GM18526 (cell line): ENCODE data around the gene SLC35F2.

Experiments used
- POLR2A ChIP-seq: IDR thresholded peaks from 3 replicates; pipeline ENCODE4 v1.6.1; 2011; ENCODE audit not compliant: insufficient read length; ENCODE audit errors: extremely low read depth

Gene SLC35F2

GRCh38 chr11:107858217-107859070, at the start of gene SLC35F2:
Gene SLC35F2 (minus strand): TSS chr11:107858787. CDS start chr11:107858767, 20 bp downstream.
- peak; percentile 84 for TF ChIP-seq POLR2A

GRCh38 chr11:107908211-107908610, 49.6 kb upstream of the SLC35F2 start:
- TF ChIP-seq POLR2A: no peak

GRCh38 chr11:107898270-107898669, 39.7 kb upstream of the SLC35F2 start:
- no peak for TF ChIP-seq POLR2A

- no peak for TF ChIP-seq POLR2A
Measured at GRCh38 chr11:107882095-107882820, 23.7 kb upstream of the SLC35F2 start.

GRCh38 chr11:107876141-107876540, 17.6 kb upstream of the SLC35F2 start:
- no peak for TF ChIP-seq POLR2A

- TF ChIP-seq POLR2A: no peak
Measured at GRCh38 chr11:107864591-107864990, 6.0 kb upstream of the SLC35F2 start.

- TF ChIP-seq POLR2A: no peak
Measured at GRCh38 chr11:107860688-107861087, 2.1 kb upstream of the SLC35F2 start.

GRCh38 chr11:107859459-107860239, 1.1 kb upstream of the SLC35F2 start:
- TF ChIP-seq POLR2A: no peak

GRCh38 chr11:107857550-107858216, 904 bp downstream of the SLC35F2 start:
- no peak for TF ChIP-seq POLR2A

GRCh38 chr11:107856981-107857517, 1.5 kb downstream of the SLC35F2 start:
- no peak for TF ChIP-seq POLR2A

- no peak for TF ChIP-seq POLR2A
Measured at GRCh38 chr11:107856180-107856980, 2.2 kb downstream of the SLC35F2 start.

GRCh38 chr11:107853070-107853469, 5.5 kb downstream of the SLC35F2 start:
- TF ChIP-seq POLR2A: no peak

GRCh38 chr11:107851704-107852310, 6.8 kb downstream of the SLC35F2 start:
- no peak for TF ChIP-seq POLR2A
